Spinal cord (tissue), 10 donors: Measurements from ENCODE around the gene RELB. TPM values are rescaled to one million over a fixed set of nuclear protein-coding genes. Genes with fewer than 3 reads are reported as not detected.

Experiments
- DNase-seq, 6 donors: peaks; one replicate each; pipeline versions ENCODE4 v3.0.0 to v3.0.0-alpha.2; 2013 to 2015; ENCODE audit warnings: low spot score in 6 of 6, low read depth in 4 of 6
- H3K27ac ChIP-seq: one replicate; pipeline ENCODE4 v1.5.1; 2013; ENCODE audit warnings: low read depth, low read length, control low read depth
- H3K27me3 ChIP-seq: one replicate; pipeline ENCODE4 v1.6.1; 2013; ENCODE audit warnings: low read length; ENCODE audit not compliant: control insufficient read depth, insufficient read depth
- H3K36me3 ChIP-seq: one replicate; pipeline ENCODE4 v1.6.1; 2013; ENCODE audit warnings: low read length; ENCODE audit not compliant: control insufficient read depth, insufficient read depth
- H3K4me1 ChIP-seq: one replicate; pipeline ENCODE4 v1.6.1; 2013; ENCODE audit warnings: low read length; ENCODE audit not compliant: control insufficient read depth, insufficient read depth
- H3K4me3 ChIP-seq: one replicate; pipeline ENCODE4 v1.5.1; 2013; ENCODE audit warnings: low read depth, low read length, control low read depth
- H3K9me3 ChIP-seq: one replicate; pipeline ENCODE4 v1.6.1; 2013; ENCODE audit warnings: low read length; ENCODE audit not compliant: control insufficient read depth, insufficient read depth
- WGBS: methylation state at CpG from one replicate; pipeline ENCODE4 v1.1.5; 2013; ENCODE audit warnings: missing lambda C conversion rate; ENCODE audit not compliant: insufficient coverage; 5-methylcytosine and 5-hydroxymethylcytosine counted together
- polyA plus RNA-seq, 2 donors: library from polyadenylated mRNA; unstranded; fragments of 120-200 nt; gene quantifications; one replicate each; pipeline ENCODE4 v1.2.1, GENCODE V29; 2013; ENCODE audit not compliant: insufficient read length in 2 of 2
- total RNA-seq, 2 donors: library from RNA; depleted of rRNA in 1 of 2; stranded (reverse); fragments of 120-200 nt in 1 of 2; fragments of >200 nt in 1 of 2; gene quantifications; one replicate each; pipeline versions ENCODE4 v1.2.3 to v1.2.4, GENCODE V29; 2013 to 2014
- donor health status: healthy.

The RELB gene
- total and polyA plus RNA-seq, 4 donors, result 2.4 to 4.0 (median 3.4) TPM

DNA sequence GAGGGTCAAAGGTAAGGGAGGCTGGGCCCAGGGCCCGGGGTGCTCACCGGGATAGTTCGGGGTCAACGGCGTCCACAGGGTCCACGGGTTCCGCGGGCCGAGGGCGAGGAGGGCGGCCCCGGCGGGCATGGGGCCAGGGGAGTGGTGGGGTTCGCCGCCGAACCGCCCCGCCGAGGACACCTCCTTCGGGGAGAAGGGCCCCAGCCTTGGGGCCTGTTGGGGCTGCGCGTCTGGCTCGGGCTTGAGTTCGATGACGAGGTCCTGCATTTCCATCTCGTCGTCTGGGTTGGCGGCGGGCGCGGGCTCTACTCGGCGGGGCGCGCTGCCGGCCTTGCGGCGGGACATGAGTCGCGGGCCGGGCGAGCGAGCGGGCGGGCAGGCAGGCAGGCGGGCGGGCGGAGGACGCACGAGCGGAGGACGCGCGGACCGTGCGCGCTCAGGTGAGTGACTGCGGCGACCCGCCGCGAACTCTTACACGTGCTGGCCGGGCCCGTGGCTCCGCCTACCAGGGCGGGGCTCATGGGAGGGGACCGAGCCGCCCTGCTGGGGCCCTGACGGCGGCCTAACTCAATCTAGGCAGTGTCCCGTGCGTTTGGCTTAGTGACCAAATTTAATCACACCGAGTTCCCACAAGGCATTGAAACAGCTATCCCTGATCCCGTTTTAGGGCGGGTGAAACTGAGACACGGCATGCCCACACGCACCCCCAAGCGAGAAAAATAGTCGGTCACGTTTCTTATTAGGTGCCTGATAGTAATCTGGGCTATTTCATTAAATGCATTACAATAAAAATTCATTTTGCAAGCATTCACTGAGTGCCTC, 75.0 kb downstream of the RELB start, which contains the start of gene ZNF296:
ZNF296 (minus strand) TSS at position 450 of the 822 bp plus-strand sequence; CDS start at position 345, 105 bp downstream.
- Histone ChIP-seq H3K4me3 (peak within 1 kb of the TSS; percentile 18), H3K27ac (no peak within 1 kb of the TSS), H3K4me1 (peaks cover 32% of the 10 kb centered on the region), H3K9me3 (no peaks in the 10 kb centered on the region), H3K27me3 (peaks cover 14% of the 10 kb centered on the region), H3K36me3 (peaks cover 23% of the 10 kb centered on the region)
- DNase-seq, result peak in 2 of 6 donors; percentile 34 to 38
- under 1% methylated on average over 75 of the region's 81 CpGs for WGBS

DNA sequence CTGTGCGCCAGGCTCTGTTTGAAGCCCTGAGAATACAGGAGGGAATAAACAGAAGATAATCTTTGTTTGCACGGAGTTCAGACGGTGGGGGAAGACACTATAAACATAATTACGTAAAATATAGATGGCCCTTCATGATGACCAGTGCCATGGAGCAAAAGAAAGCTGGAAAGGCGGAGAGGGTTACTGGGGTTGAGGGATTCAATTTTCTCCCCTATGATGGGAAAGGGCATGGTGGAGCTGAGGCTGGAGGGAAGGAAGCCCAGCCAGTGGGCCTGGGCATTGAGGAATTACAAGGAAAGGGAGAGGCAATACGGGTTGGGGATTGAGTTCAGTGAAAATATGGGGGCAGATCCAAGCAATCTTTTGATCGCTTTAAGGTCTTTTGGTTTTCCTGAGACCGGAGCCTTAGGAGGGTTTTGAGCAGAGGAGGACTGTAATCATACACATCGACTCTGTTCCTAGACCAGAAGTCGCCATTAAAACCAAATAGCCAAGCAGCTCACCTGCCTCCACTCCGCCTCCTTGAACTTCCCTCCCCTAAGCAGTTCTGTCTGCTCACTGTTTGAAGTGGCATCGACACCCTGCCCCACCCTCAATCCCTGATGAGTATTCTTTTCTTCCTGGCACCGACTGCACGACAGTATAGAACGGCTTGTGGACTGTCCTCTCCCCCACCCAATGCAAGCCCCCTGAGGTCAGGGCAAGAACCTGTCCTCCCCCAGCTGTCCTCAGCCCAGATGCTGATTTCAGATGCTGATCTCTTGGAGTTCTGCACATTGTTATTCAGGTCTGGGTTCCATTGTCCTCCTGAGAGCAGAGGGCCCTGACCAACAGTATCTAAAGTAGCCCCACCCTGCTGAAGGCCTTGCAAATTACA, 75.8 kb downstream of the RELB start:
- no peak overlapping the region for H3K4me3 ChIP-seq
- no peak for DNase-seq
- H3K9me3 ChIP-seq, result no peaks in the 10 kb centered on the region
- peaks cover 32% of the 10 kb centered on the region for H3K4me1 ChIP-seq
- peaks cover 14% of the 10 kb centered on the region for H3K27me3 ChIP-seq
- no peak overlapping the region for H3K27ac ChIP-seq
- WGBS, result 64% methylated on average over 11 of the region's 15 CpGs
- H3K36me3 ChIP-seq, result peaks cover 23% of the 10 kb centered on the region

DNA sequence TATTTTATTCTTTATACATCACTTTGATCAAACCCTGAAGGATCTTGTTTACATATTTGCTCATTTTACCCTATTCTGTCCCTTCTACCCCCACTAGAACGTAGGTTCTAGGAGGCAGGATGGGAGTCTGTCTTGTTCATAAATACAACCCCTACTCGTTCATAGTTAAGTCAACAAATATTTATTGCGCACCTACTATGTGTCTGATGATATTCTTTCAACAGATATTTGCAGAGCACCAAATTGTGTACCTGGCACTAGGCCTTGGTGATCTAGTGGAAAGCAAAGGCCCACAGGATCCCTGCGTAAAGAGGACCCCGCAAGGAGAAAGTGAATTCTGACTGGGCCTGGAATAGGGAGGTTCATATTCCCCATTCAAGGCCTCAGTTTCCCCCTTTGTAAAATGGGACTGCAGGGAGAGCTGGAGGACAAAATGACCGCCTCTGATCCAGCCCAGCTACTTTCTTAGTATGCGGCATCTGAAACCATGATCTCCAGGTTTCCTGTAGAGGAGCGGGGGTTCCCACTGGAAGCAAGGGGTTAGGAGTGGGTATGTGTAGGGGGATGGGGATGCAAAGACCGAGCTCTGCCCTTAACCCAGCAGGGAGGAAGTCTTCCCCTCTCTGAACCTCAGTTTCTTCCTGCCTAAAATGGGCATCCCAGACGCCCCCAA, 77.3 kb downstream of the RELB start:
- DNase-seq, result no peak
- peaks cover 23% of the 10 kb centered on the region for H3K36me3 ChIP-seq
- no peaks in the 10 kb centered on the region for H3K9me3 ChIP-seq
- H3K4me1 ChIP-seq, result peaks cover 32% of the 10 kb centered on the region
- peaks cover 14% of the 10 kb centered on the region for H3K27me3 ChIP-seq
- H3K27ac ChIP-seq, result no peak overlapping the region
- 53% methylated on average over 5 of the region's 10 CpGs for WGBS
- H3K4me3 ChIP-seq, result peak overlapping the region; percentile 84

DNA sequence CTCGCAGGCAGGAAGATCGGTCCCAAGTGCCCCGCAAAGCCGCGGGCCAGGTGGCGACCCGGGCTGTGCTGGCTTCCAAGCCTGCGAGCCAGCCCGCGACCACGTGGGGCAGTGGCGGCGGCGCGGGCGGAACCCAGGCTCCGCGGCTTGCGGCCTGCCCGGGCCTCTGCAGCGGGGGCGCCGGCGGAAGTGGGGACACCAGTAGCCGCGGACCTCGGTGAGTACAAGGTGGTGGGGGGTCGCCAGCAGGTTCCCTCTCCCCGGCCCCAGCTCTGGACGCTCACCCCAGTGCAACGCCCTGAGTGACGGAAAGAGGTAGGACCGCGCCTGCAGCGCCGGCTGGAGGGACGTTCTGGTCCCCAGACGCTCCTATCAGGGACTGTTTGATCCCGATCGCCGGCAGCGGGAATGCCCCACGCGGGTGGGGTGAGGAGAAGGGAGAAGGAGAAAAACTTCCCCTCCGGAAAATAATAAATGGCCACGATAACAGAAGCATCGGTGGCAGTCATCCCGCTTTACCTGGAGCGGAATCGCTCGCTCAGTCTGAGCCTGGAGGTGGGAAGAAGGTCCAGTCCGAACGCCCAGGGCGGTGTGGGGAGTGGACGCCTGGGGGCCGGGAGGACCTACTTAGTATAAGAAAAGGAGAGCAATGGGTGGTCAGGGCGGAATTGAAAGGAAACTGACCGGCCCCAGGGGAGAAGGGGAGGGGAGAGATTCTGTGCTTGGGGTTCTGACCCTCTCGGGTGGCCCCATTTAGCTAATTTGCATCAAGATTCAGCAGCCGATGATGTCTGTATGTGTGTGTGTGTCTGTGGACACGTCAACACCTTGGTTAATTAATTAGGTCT, 78.0 kb downstream of the RELB start, which contains the start of gene GEMIN7:
GEMIN7 (plus strand) TSS at position 198 of the 848 bp plus-strand sequence. CDS start 10,855 bp downstream, outside the sequence.
- no peaks in the 10 kb centered on the region for H3K9me3 ChIP-seq
- H3K27ac ChIP-seq, result no peak within 1 kb of the TSS
- under 1% methylated on average over 55 of the region's 61 CpGs for WGBS
- H3K4me1 ChIP-seq, result peaks cover 32% of the 10 kb centered on the region
- H3K27me3 ChIP-seq, result peaks cover 14% of the 10 kb centered on the region
- H3K36me3 ChIP-seq, result peaks cover 25% of the 10 kb centered on the region
- peak in 3 of 6 donors; percentile 64 to 89 (median 85) for DNase-seq
- peak within 1 kb of the TSS; percentile 84 for H3K4me3 ChIP-seq

DNA sequence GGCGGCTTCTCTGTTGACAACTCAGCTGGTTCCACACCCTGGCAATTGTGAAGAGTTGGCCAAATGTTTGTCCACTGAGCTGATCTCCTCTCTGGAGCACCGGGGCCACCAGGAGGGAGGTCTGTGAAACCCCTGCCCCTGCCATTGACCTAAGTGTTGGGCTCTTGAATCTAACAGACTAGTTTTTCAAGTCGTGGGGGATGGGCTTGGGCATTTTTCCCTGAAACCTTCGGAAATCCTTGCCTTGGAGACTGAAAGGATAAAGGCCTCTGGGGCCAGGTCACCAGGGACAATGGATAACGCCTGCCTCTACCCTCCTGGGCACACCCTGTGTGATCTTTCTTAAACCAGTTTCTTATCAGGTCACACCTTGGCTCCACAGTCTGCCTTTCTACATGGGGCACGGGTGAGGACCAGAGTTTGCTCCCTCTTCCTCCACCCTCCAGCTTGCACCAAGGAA, 78.7 kb downstream of the RELB start:
- Histone ChIP-seq H3K4me3 (peak overlapping the region; percentile 84), H3K27ac (no peak overlapping the region), H3K4me1 (peaks cover 29% of the 10 kb centered on the region), H3K36me3 (peaks cover 32% of the 10 kb centered on the region), H3K9me3 (no peaks in the 10 kb centered on the region), H3K27me3 (peaks cover 13% of the 10 kb centered on the region)
- DNase-seq, result no peak
- 1% methylated on average over 5 of the region's 6 CpGs for WGBS

DNA sequence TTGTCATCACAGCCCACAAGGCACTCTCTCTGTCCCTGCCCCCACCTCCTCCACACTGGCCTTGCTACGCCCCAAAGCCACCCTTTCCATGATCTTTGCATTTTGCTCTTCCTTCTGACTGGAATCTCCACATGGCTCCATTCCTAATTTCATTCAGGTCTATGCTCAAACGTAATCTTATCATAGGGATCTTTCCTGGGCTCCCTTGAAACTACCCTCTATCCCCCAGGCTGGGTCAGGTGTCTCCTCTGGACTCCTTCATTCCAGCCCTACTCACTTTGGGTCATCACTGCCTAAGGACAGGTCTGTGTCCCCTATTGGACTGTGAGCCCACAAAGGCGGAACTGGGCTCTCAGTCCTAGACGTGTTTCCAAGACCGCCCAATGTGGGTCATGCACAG, 80.9 kb downstream of the RELB start:
- H3K36me3 ChIP-seq, result peaks cover 40% of the 10 kb centered on the region
- H3K4me3 ChIP-seq, result no peak overlapping the region
- H3K27me3 ChIP-seq, result no peaks in the 10 kb centered on the region
- 95% methylated on average over 4 of the region's 5 CpGs for WGBS
- DNase-seq, result no peak
- no peaks in the 10 kb centered on the region for H3K9me3 ChIP-seq
- H3K4me1 ChIP-seq, result peaks cover 16% of the 10 kb centered on the region
- no peak overlapping the region for H3K27ac ChIP-seq

DNA sequence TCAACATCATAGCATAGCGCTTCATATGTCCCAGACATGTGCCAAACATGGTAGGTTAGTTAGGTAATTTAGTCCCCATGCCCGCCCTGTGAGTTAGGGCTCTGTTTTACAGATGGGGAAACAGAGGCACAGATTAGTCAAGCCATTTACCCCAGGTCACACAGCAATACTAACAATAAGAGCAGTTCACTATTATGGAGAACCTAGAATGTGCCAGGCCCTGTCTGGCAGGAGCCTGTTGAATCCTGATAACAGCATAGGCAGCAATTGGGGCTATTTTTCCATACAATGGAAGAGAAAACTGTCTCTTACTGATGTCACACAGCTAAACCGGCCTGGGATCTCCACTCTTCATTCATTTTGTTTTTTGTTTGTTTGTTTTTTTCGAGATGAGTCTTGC, 85.2 kb downstream of the RELB start:
- no peaks in the 10 kb centered on the region for H3K9me3 ChIP-seq
- WGBS, result 86% methylated on average over 2 of the region's 4 CpGs
- peaks cover 16% of the 10 kb centered on the region for H3K4me1 ChIP-seq
- H3K27ac ChIP-seq, result no peak overlapping the region
- no peaks in the 10 kb centered on the region for H3K27me3 ChIP-seq
- no peak overlapping the region for H3K4me3 ChIP-seq
- no peak for DNase-seq
- H3K36me3 ChIP-seq, result peaks cover 51% of the 10 kb centered on the region

DNA sequence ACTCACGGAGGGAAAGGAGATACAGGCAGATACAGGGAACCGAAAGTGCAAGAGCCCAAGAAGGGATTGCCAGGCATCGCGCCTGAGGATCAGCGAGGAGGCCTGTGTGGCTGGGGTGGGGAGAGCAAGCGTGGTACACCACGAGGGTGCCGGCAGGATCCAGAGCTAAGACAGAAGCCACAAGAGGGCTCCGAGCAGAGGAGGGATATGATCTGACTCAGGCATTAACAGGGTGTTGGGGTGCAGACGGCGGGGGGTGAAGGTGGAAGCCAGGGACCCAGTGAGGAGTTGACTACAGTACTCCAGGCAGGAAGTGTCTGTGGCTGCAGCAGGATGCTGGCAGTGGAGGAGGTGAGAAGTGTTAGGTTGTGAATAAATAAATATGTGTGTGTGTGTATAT, 86.3 kb downstream of the RELB start:
- no peak for DNase-seq
- H3K9me3 ChIP-seq, result no peaks in the 10 kb centered on the region
- H3K27ac ChIP-seq, result no peak overlapping the region
- 91% methylated on average over 11 of the region's 11 CpGs for WGBS
- peaks cover 22% of the 10 kb centered on the region for H3K4me1 ChIP-seq
- H3K36me3 ChIP-seq, result peaks cover 40% of the 10 kb centered on the region
- H3K27me3 ChIP-seq, result no peaks in the 10 kb centered on the region
- no peak overlapping the region for H3K4me3 ChIP-seq
